ENCODE results near the gene HMGN5.

The HMGN5 gene, protein sequence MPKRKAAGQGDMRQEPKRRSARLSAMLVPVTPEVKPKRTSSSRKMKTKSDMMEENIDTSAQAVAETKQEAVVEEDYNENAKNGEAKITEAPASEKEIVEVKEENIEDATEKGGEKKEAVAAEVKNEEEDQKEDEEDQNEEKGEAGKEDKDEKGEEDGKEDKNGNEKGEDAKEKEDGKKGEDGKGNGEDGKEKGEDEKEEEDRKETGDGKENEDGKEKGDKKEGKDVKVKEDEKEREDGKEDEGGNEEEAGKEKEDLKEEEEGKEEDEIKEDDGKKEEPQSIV

DNA sequence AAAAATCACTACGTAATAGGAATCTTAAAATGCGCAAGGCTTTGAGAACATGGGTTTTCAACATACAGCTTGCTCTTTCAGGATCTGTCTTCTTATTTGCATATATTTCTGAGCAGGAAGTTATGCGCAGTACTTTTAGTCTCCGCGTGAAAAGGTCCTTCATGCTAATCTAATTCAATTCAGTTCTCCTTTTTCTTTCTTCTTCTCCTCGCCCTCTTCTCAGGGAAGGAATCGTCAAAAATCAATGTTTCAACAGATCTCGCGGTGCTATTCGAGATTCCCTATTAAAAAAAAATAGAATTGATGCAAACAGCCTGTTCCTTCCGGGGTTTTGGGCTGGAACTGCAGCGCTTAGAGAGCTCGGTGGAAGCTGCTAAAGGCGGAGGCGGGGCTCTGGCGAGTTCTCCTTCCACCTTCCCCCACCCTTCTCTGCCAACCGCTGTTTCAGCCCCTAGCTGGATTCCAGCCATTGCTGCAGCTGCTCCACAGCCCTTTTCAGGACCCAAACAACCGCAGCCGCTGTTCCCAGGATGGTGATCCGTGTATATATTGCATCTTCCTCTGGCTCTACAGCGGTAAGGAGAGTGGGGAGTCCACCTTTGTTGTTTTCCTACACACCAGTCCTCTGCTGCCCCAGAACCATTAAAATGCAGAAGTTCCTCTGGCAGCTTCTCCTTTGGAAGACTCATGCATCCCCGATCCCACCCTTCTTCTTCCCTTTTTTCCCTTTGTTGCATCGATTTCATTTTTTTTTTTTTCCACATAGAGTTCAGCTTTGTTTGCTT is at the start of gene HMGN5, which contains the start of gene SH3BGRL:
Gene HMGN5 (minus strand): TSS at position 243 of the 785 bp plus-strand sequence. CDS start 80,364 bp downstream, outside the sequence.
Gene SH3BGRL (plus strand): TSS at position 432 of the 785 bp plus-strand sequence. CDS start 99 bp downstream, at position 531.
- TF ChIP-seq, protein P1, sequence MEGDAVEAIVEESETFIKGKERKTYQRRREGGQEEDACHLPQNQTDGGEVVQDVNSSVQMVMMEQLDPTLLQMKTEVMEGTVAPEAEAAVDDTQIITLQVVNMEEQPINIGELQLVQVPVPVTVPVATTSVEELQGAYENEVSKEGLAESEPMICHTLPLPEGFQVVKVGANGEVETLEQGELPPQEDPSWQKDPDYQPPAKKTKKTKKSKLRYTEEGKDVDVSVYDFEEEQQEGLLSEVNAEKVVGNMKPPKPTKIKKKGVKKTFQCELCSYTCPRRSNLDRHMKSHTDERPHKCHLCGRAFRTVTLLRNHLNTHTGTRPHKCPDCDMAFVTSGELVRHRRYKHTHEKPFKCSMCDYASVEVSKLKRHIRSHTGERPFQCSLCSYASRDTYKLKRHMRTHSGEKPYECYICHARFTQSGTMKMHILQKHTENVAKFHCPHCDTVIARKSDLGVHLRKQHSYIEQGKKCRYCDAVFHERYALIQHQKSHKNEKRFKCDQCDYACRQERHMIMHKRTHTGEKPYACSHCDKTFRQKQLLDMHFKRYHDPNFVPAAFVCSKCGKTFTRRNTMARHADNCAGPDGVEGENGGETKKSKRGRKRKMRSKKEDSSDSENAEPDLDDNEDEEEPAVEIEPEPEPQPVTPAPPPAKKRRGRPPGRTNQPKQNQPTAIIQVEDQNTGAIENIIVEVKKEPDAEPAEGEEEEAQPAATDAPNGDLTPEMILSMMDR (IDR thresholded peaks at IDR 0.05; ENCODE audit: insufficient read depth, low read depth, low read length, missing control alignments): no peak
- H3K4me3 ChIP-seq (ENCODE audit: low read depth, low read length): peak within 1 kb of the TSS; percentile 85
- peak; percentile 84 for DNase-seq (ENCODE audit: low read depth)

DNA sequence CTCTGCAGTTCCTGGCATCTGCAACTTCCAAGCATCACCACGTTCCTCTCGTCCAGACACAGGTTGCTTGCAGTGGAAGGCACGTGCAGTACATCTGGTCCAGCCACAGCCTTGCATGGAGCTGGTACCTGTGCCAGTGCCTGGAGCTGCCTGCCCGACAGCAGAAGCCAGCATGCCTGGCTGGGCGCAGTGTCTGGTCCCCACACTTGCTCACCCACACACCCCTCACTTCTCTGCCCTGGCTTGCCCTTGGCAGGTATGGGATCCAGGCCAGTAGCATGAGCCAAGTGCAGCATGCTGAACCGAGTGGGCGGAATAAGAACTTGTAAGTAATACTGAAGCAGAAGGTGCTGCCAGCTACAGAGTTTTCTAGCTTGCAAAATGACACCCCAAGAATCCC is 40.0 kb upstream of the HMGN5 start:
- no peak for DNase-seq (ENCODE audit: low read depth)

DNA sequence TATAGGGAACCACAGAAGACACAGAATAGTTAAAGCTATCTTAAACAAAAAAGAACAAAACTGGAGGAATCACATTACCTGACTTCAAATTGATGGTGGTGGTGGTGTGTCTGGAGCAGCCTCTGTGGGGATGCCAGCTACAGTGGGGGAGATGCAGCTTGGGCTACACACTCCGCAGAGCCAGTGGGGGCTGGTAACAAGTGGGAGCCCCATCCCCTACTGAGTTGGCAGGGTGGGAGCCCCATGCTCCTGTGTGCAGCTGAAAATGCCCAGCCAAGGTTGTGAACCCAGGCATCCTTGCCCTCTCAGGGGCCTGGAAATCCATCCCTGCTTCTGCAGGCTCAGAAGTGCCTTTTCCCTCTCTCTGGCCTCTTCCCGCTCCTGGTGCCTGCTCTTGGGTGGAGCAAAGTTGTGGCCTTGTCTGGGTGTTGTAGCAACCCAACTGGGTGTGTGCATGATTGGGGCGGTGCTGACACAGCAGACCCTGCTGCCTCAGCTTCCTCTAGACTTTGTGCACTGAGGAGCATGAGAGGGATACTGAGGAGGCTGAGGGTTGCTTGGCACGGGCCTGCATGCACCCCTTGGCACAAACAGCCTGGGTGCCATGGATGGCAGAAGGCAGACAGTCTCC is 39.1 kb upstream of the HMGN5 start:
- no peak overlapping the region for H3K4me3 ChIP-seq (ENCODE audit: low read depth, low read length)
- TF ChIP-seq, protein P1 (IDR thresholded peaks at IDR 0.05; ENCODE audit: insufficient read depth, low read depth, low read length, missing control alignments): no peak
- DNase-seq (ENCODE audit: low read depth): no peak

More for the DNA sequence above, 40.0 kb upstream of the HMGN5 start:
- H3K4me3 ChIP-seq (ENCODE audit: low read depth, low read length): no peak overlapping the region
- TF ChIP-seq, protein P1 (IDR thresholded peaks at IDR 0.05; ENCODE audit: insufficient read depth, low read depth, low read length, missing control alignments): no peak

DNA sequence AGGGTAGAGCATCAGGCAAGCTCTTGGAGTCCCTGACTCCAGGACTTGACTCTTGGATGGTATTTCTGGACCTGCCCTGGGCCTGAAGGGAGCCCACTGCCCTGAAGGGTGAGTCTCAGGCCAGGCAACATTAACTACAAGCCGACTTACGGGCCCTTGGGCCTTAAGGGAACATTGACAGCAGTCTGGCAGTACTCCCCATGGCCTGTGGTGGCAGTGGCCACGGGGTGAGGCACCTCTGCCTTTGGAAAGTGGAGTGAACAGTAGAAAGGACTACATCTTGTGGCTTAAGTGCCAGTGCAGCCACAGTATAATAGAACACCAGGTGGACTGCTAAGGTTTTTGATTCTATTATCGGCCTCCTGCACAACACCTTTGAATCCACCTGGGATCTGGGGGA is 36.5 kb upstream of the HMGN5 start:
- H3K4me3 ChIP-seq (ENCODE audit: low read depth, low read length): no peak overlapping the region
- TF ChIP-seq, protein P1 (IDR thresholded peaks at IDR 0.05; ENCODE audit: insufficient read depth, low read depth, low read length, missing control alignments): no peak
- DNase-seq (ENCODE audit: low read depth): no peak

DNA sequence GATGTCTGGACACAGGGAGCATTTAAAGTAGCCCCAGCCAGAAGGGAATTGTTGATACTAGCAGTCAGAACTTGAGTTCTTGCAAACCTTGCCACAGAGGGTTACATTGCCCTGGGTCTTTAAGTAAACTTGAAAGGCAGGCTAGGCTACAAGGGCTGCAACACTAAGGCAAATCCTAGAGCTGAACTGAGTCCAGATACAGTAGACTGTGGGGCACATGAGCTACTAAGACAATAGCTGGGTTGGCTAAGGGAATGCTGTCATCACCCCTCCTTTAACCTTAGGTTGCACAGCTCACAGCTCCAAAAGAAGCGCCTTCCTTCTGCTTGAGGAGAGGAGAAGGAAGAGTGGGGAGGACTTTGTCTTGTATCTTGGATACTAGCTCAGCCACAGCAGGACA is 35.8 kb upstream of the HMGN5 start:
- TF ChIP-seq, protein P1 (IDR thresholded peaks at IDR 0.05; ENCODE audit: insufficient read depth, low read depth, low read length, missing control alignments): no peak
- no peak for DNase-seq (ENCODE audit: low read depth)
- no peak overlapping the region for H3K4me3 ChIP-seq (ENCODE audit: low read depth, low read length)

DNA sequence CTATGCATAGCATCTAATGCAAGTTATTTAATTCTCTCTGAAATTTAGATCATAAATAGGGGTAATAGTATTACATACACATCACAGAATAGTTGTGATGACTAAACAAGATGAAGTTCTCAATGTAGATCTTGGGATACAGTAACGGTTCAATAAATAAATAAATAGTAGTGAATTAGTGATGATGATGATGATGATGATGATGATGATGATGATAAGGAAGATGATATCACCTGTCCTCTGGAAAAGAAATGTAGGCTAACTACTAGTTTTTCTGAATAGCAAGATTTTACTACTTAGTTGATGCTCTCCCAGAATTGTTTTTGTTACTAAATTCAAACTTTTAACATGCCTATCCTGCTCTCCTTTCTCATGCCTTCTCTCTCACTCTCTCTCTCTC is 30.5 kb upstream of the HMGN5 start:
- DNase-seq (ENCODE audit: low read depth): no peak
- TF ChIP-seq, protein P1 (IDR thresholded peaks at IDR 0.05; ENCODE audit: insufficient read depth, low read depth, low read length, missing control alignments): no peak
- H3K4me3 ChIP-seq (ENCODE audit: low read depth, low read length): no peak overlapping the region

Measured in GM12865 (cell line).